SK-N-SH (cell line): ENCODE measurements around the gene GCN1. TPM values are rescaled to one million over a fixed set of nuclear protein-coding genes. Genes with fewer than 3 reads are reported as not detected.

Experiments used
- CTCF ChIA-PET: fragments of 300-600, 350-600 bp; formaldehyde crosslinking; extraction: SDS; loops from one replicate; lab custom pipeline; 2021; lab: Yijun Ruan, JAX
- POLR2A ChIA-PET: fragments of 350-600 bp; sonication (Branson Sonifier 250); formaldehyde crosslinking; extraction: SDS; loops from one replicate; lab custom pipeline; 2020; ENCODE audit warnings: antibody characterized with exemption, inconsistent platforms; lab: Yijun Ruan, JAX
- DNase-seq: peaks from one replicate; pipeline ENCODE4 v3.0.0; 2012
- H2AFZ ChIP-seq: fragments of 200-600 bp; sonication (generic); 2 replicates; pipeline ENCODE4 v1.8.1; 2016; ENCODE audit warnings: antibody characterized with exemption, mild to moderate bottlenecking, low read depth
- H3F3A ChIP-seq: fragments of 200-600 bp; sonication (generic); replicated peaks from 2 replicates; pipeline ENCODE3; 2016; ENCODE audit warnings: antibody characterized with exemption, mild to moderate bottlenecking; ENCODE audit not compliant: insufficient read depth
- H3K27ac ChIP-seq, 2 experiments: fragments of 200-500 bp in 1 of 2; fragments of 200-600 bp in 1 of 2; sonication (Bioruptor generic) in 1 of 2; sonication (generic), shearing (Covaris generic) in 1 of 2; 2 replicates each; pipeline versions ENCODE4 v1.5.1 to v1.6.1; 2014 to 2016; ENCODE audit warnings: low read depth in 2 of 2, inconsistent platforms in 1 of 2, low read length in 1 of 2, mild to moderate bottlenecking in 1 of 2, mixed read lengths in 1 of 2
- H3K27me3 ChIP-seq: fragments of 200-600 bp; sonication (generic), shearing (Covaris generic); 2 replicates; pipeline ENCODE4 v1.6.1; 2016; ENCODE audit warnings: mixed run types; ENCODE audit not compliant: insufficient read depth
- H3K36me3 ChIP-seq, 2 experiments: fragments of 200-500 bp in 1 of 2; fragments of 200-600 bp in 1 of 2; sonication (Bioruptor generic) in 1 of 2; sonication (generic) in 1 of 2; replicated peaks in 1 of 2; 2 replicates each; pipeline versions ENCODE3 to v1.5.1; 2014 to 2016; ENCODE audit warnings: low read length in 1 of 2, mild to moderate bottlenecking in 1 of 2; ENCODE audit not compliant: insufficient read depth in 2 of 2, control insufficient read depth in 1 of 2
- H3K4me1 ChIP-seq, 2 experiments: fragments of 200-500 bp in 1 of 2; fragments of 200-600 bp in 1 of 2; sonication (Bioruptor generic) in 1 of 2; sonication (generic), shearing (Covaris generic) in 1 of 2; 2 replicates each; pipeline versions ENCODE4 v1.5.1 to v1.6.1; 2014 to 2016; ENCODE audit warnings: low read depth in 1 of 2, low read length in 1 of 2, mixed run types in 1 of 2; ENCODE audit not compliant: insufficient read depth in 2 of 2, control insufficient read depth in 1 of 2
- H3K4me2 ChIP-seq: fragments of 200-600 bp; sonication (generic), shearing (Covaris generic); 2 replicates; pipeline ENCODE4 v1.6.1; 2017; ENCODE audit warnings: mixed run types
- H3K4me3 ChIP-seq, 2 experiments: fragments of 200-500 bp in 1 of 2; fragments of 200-600 bp in 1 of 2; sonication (Bioruptor generic) in 1 of 2; sonication (generic), shearing (Covaris generic) in 1 of 2; 2 replicates each; pipeline versions ENCODE4 v1.5.1 to v1.8.1; 2014 to 2016; ENCODE audit warnings: low read depth in 2 of 2, inconsistent platforms in 1 of 2, low read length in 1 of 2, mild to moderate bottlenecking in 1 of 2, mixed read lengths in 1 of 2, moderate library complexity in 1 of 2
- H3K79me2 ChIP-seq: fragments of 200-600 bp; sonication (generic); 2 replicates; pipeline ENCODE4 v1.8.1; 2017; ENCODE audit warnings: mild to moderate bottlenecking; ENCODE audit not compliant: insufficient read depth
- H3K9ac ChIP-seq: fragments of 200-600 bp; sonication (generic); 2 replicates; pipeline ENCODE4 v1.6.1; 2017; ENCODE audit warnings: mixed run types
- H3K9me2 ChIP-seq: fragments of 200-600 bp; sonication (generic); 2 replicates; pipeline ENCODE4 v1.6.1; 2017; ENCODE audit warnings: mixed run types
- H3K9me3 ChIP-seq: fragments of 200-600 bp; sonication (generic); 2 replicates; pipeline ENCODE4 v1.6.1; 2017; ENCODE audit warnings: mixed run types, mild to moderate bottlenecking, moderate library complexity
- H4K20me1 ChIP-seq: fragments of 200-600 bp; sonication (generic); 2 replicates; pipeline ENCODE4 v1.6.1; 2017; ENCODE audit warnings: mild to moderate bottlenecking, mixed run types; ENCODE audit not compliant: insufficient read depth
- EP300 ChIP-seq, 2 experiments: IDR thresholded peaks; 2 replicates each; pipeline versions ENCODE4 v1.4.0 to v1.6.1; 2012; ENCODE audit warnings: borderline replicate concordance in 1 of 2, low read depth in 1 of 2, low read length in 1 of 2
- FOSL2 ChIP-seq: IDR thresholded peaks from 2 replicates; pipeline ENCODE4 v1.4.0; 2012; ENCODE audit warnings: low read depth, mild to moderate bottlenecking, moderate library complexity, borderline replicate concordance
- FOXJ3 ChIP-seq: sonication (generic); formaldehyde crosslinking; IDR thresholded peaks from 2 replicates; pipeline ENCODE4 v1.5.1; 2020; ENCODE audit warnings: mild to moderate bottlenecking, missing genetic modification reagents
- GABPA ChIP-seq: IDR thresholded peaks from 2 replicates; pipeline ENCODE4 v1.4.0; 2012; ENCODE audit warnings: low read depth, mild to moderate bottlenecking
- GATA2 ChIP-seq: sonication (generic); formaldehyde crosslinking; IDR thresholded peaks from 2 replicates; pipeline ENCODE4 v1.5.0; 2020; ENCODE audit warnings: mild to moderate bottlenecking, missing genetic modification reagents
- MEF2A ChIP-seq: IDR thresholded peaks from 2 replicates; pipeline ENCODE4 v1.4.0; 2012; ENCODE audit warnings: low read depth, borderline replicate concordance
- NFIC ChIP-seq: IDR thresholded peaks from 2 replicates; pipeline ENCODE4 v1.4.0; 2012; ENCODE audit warnings: borderline replicate concordance
- POLR2AphosphoS5 ChIP-seq: IDR thresholded peaks from 2 replicates; pipeline ENCODE4 v1.6.1; 2012; ENCODE audit warnings: low read depth, low read length
- RCOR1 ChIP-seq: fragments of 150-350 bp; IDR thresholded peaks from 2 replicates; pipeline ENCODE4 v1.6.1; 2017; ENCODE audit warnings: antibody characterized with exemption, low read length
- RFX5 ChIP-seq: IDR thresholded peaks from 2 replicates; pipeline ENCODE4 v1.6.1; 2012; ENCODE audit warnings: mild to moderate bottlenecking, improper control_type of control experiment, low read length
- SMC3 ChIP-seq: IDR thresholded peaks from 2 replicates; pipeline ENCODE4 v1.6.1; 2012; ENCODE audit warnings: low read depth, low read length, improper control_type of control experiment
- TEAD4 ChIP-seq: IDR thresholded peaks from 2 replicates; pipeline ENCODE4 v1.4.0; 2012; ENCODE audit warnings: mild to moderate bottlenecking, borderline replicate concordance; ENCODE audit not compliant: insufficient read depth
- YY1 ChIP-seq: IDR thresholded peaks from 2 replicates; pipeline ENCODE4 v1.4.0; 2012; ENCODE audit warnings: low read depth, mild to moderate bottlenecking
- WGBS: methylation state at CpG from one replicate; pipeline ENCODE4 v1.1.6; 2017; ENCODE audit warnings: low lambda C conversion rate; 5-methylcytosine and 5-hydroxymethylcytosine counted together
- polyA plus RNA-seq, 3 experiments: library from polyadenylated mRNA; depleted of rRNA; stranded (reverse); fragments of >200 nt; gene quantifications; 2 replicates each; pipeline ENCODE4 v1.2.3, GENCODE V29; 2012
- TF ChIP-seq, protein P1 (sequence below): IDR thresholded peaks from 2 replicates; pipeline ENCODE4 v1.4.0; 2012; ENCODE audit warnings: low read depth, borderline replicate concordance
- TF ChIP-seq, protein P2 (sequence below): fragments of 150-350 bp; IDR thresholded peaks from 2 replicates; pipeline ENCODE4 v1.6.1; 2017; ENCODE audit warnings: antibody characterized with exemption, low read length, low read depth, borderline replicate concordance
- TF ChIP-seq, protein P3 (sequence below): IDR thresholded peaks from 2 replicates; pipeline ENCODE4 v1.4.0; 2012; ENCODE audit warnings: low read depth

GCN1 gene
- polyA plus RNA-seq, 1 of the 3 experiments (the other 2 are of a cell fraction): 54.4 TPM

DNA sequence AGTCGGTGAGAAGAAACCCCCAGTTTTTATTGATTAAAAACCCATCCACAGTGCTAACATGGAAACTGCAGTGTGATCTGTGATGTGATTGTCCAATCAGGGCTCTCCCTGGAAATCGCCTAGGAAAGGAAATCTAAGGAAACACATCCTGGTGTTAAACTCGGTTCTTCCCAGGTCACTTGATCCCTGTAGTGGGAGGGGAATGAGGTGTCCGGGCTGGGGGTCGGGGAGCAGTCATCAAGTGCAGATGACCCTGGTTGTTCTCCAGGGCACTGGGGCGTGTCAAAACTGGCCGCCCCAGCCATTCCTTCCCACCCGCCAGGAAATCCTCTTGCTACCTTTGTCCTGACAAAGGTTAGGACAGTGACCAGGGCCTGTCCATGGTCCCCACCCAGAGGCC lies 98.8 kb downstream of the GCN1 start:
- H4K20me1 ChIP-seq: peaks cover 19% of the 10 kb centered on the region
- peak overlapping the region in 1 of 2 experiments; percentile 96; a peak in 1 of 4 replicates for H3K27ac ChIP-seq
- H3K79me2 ChIP-seq: peaks cover 23% of the 10 kb centered on the region
- no peak overlapping the region for H3K4me2 ChIP-seq
- H3K27me3 ChIP-seq: no peaks in the 10 kb centered on the region
- H3K4me3 ChIP-seq: no peak overlapping the region
- ChIA-PET POLR2A (no interaction called here), CTCF (interaction anchor here (2.3 kb wide), 1 partner anchor 15 kb away, joined by 7 read pairs; no protein-coding TSS in a partner anchor)
- peaks cover 0 to 51% of the 10 kb centered on the region in 2 experiments for H3K36me3 ChIP-seq
- no peaks in the 10 kb centered on the region for H3F3A ChIP-seq
- WGBS: 88% methylated on average over 2 of the region's 8 CpGs
- H2AFZ ChIP-seq: no peak overlapping the region
- DNase-seq: no peak
- H3K9me2 ChIP-seq: no peaks in the 10 kb centered on the region
- peaks cover 0 to 61% of the 10 kb centered on the region in 2 experiments; a peak in 1 of 4 replicates for H3K4me1 ChIP-seq
- no peak for TF ChIP-seq GABPA
- TF ChIP-seq RFX5: no peak
- TF ChIP-seq, protein P1, sequence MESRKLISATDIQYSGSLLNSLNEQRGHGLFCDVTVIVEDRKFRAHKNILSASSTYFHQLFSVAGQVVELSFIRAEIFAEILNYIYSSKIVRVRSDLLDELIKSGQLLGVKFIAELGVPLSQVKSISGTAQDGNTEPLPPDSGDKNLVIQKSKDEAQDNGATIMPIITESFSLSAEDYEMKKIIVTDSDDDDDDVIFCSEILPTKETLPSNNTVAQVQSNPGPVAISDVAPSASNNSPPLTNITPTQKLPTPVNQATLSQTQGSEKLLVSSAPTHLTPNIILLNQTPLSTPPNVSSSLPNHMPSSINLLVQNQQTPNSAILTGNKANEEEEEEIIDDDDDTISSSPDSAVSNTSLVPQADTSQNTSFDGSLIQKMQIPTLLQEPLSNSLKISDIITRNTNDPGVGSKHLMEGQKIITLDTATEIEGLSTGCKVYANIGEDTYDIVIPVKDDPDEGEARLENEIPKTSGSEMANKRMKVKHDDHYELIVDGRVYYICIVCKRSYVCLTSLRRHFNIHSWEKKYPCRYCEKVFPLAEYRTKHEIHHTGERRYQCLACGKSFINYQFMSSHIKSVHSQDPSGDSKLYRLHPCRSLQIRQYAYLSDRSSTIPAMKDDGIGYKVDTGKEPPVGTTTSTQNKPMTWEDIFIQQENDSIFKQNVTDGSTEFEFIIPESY: no peak
- TF ChIP-seq, protein P2, sequence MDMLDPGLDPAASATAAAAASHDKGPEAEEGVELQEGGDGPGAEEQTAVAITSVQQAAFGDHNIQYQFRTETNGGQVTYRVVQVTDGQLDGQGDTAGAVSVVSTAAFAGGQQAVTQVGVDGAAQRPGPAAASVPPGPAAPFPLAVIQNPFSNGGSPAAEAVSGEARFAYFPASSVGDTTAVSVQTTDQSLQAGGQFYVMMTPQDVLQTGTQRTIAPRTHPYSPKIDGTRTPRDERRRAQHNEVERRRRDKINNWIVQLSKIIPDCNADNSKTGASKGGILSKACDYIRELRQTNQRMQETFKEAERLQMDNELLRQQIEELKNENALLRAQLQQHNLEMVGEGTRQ: no peak
- TF ChIP-seq EP300 (IDR thresholded peaks at IDR 0.05; ENCODE audit: borderline replicate concordance in 1 of 2, low read depth in 1 of 2, low read length in 1 of 2): no peak
- TF ChIP-seq RCOR1: no peak
- no peak for TF ChIP-seq GATA2 (CRISPR knock-in tag)
- no peak for TF ChIP-seq FOXJ3 (CRISPR knock-in tag)
- TF ChIP-seq SMC3: no peak
- TF ChIP-seq NFIC: no peak
- TF ChIP-seq TEAD4: no peak
- TF ChIP-seq, protein P3, sequence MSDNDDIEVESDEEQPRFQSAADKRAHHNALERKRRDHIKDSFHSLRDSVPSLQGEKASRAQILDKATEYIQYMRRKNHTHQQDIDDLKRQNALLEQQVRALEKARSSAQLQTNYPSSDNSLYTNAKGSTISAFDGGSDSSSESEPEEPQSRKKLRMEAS: no peak
- no peak for TF ChIP-seq POLR2AphosphoS5
- TF ChIP-seq FOSL2: no peak
- no peak for TF ChIP-seq YY1
- TF ChIP-seq MEF2A: no peak
- no peaks in the 10 kb centered on the region for H3K9me3 ChIP-seq
- no peak overlapping the region for H3K9ac ChIP-seq
